Lower leg skin (tissue), 4 donors: ENCODE data around the gene ARHGAP24. TPM values are rescaled to one million over a fixed set of nuclear protein-coding genes. Genes with fewer than 3 reads are reported as not detected.

Source experiments
- DNase-seq, 2 donors: peaks; one replicate each; pipeline ENCODE4 v3.0.0-alpha.2; 2019; ENCODE audit warnings: low spot score in 2 of 2
- H3K4me3 ChIP-seq: fragments of 200-600 bp; sonication (generic); 2 replicates; pipeline ENCODE4 v1.5.1; 2017; ENCODE audit warnings: mild to moderate bottlenecking, low read depth; ENCODE audit not compliant: poor library complexity, severe bottlenecking
- CTCF ChIP-seq, 3 donors: fragments of 450-650 bp; IDR thresholded peaks; one replicate each; pipeline ENCODE4 v1.5.1; 2016; ENCODE audit warnings: antibody characterized with exemption in 3 of 3, mild to moderate bottlenecking in 3 of 3, moderate library complexity in 2 of 3
- POLR2A ChIP-seq, 2 donors: fragments of 450-650 bp; IDR thresholded peaks; one replicate each; pipeline ENCODE4 v1.6.1; 2016 to 2017; ENCODE audit warnings: antibody characterized with exemption in 2 of 2, mild to moderate bottlenecking in 1 of 2, moderate library complexity in 1 of 2
- WGBS, 2 donors: methylation state at CpG; one replicate each; pipeline ENCODE4 v1.1.5; 2018; 5-methylcytosine and 5-hydroxymethylcytosine counted together
- intact Hi-C: fragments of 100-400 bp; cut with DNase I; formaldehyde crosslinking; loops from one replicate; pipeline ENCODE4 v1.15.0; 2023; ENCODE audit warnings: low total_unique reads
- total RNA-seq, 4 donors: library from RNA; depleted of rRNA; stranded (reverse); fragments of >200 nt; gene quantifications; one replicate each; pipeline ENCODE4 v1.1.0, GENCODE V29; 2016

The ARHGAP24 gene
- total RNA-seq, 4 donors from 2014 or later, result 13.1 to 58.4 (median 24.0) TPM

DNA sequence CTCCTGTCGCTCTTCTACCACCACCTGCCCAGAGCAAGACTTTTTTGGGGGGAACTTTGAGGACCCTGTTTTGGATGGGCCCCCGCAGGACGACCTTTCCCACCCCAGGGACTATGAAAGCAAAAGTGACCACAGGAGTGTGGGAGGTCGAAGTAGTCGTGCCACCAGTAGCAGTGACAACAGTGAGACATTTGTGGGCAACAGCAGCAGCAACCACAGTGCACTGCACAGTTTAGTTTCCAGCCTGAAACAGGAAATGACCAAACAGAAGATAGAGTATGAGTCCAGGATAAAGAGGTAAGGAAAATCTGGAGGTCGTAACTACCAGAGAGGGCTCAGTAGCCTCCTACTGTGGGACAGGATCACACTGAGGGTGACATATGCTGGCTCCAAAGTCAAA, 520.4 kb downstream of the ARHGAP24 start:
- WGBS, 2 donors, result 80 to 88% methylated on average over 6 of the region's 6 CpGs

DNA sequence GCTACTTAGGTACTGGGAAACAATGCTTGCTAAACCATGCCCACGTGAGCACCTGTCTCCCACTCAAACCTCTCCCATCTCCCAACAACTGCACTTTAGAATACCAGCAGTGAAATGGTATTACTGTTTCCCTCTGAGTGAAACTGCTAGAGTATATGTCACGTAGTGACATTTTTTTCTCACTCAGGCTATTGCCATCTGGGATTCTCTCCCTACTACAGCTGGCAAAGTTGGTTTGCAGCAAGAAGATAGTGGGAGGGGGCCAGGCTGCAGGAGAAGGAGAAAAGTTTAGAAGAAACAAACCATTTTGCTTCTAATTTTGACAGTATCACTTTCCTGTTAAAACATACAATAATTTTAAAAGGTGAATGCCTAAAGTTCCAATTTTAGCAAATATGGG, 526.6 kb downstream of the ARHGAP24 start:
- DNase-seq, result no peak
- TF ChIP-seq POLR2A (IDR thresholded peaks at IDR 0.05) (no peak), CTCF (IDR thresholded peaks at IDR 0.05) (no peak)
- no peak overlapping the region for H3K4me3 ChIP-seq
- 89 to 90% methylated on average over 2 of the region's 2 CpGs for WGBS, 2 donors
- intact Hi-C loops, result no loop called here

More for the DNA sequence above, 520.4 kb downstream of the ARHGAP24 start:
- DNase-seq, result no peak
- TF ChIP-seq CTCF (IDR thresholded peaks at IDR 0.05) (no peak), POLR2A (IDR thresholded peaks at IDR 0.05) (no peak)
- intact Hi-C loops, result no loop called here
- H3K4me3 ChIP-seq, result no peak overlapping the region

GRCh38 chr4:86004030-86004429, 529.1 kb downstream of the ARHGAP24 start:
- intact Hi-C loops, result loop anchor here (1.0 kb wide), 1 partner anchor 18 kb away; no protein-coding TSS in a partner anchor
- WGBS, 2 donors, result 78 to 90% methylated on average over 2 of the region's 2 CpGs
- DNase-seq, result no peak
- no peak for TF ChIP-seq POLR2A (IDR thresholded peaks at IDR 0.05)
- TF ChIP-seq CTCF (IDR thresholded peaks at IDR 0.05), result no peak
- no peak overlapping the region for H3K4me3 ChIP-seq

GRCh38 chr4:86006057-86006456, 531.1 kb downstream of the ARHGAP24 start:
- TF ChIP-seq CTCF (IDR thresholded peaks at IDR 0.05), result no peak
- TF ChIP-seq POLR2A (IDR thresholded peaks at IDR 0.05), result no peak
- intact Hi-C loops, result no loop called here
- DNase-seq, result no peak
- H3K4me3 ChIP-seq, result no peak overlapping the region

GRCh38 chr4:86007042-86007441, 532.1 kb downstream of the ARHGAP24 start:
- 92 to 93% methylated on average over 6 of the region's 6 CpGs for WGBS, 2 donors

More at GRCh38 chr4:86007042-86007441, 532.1 kb downstream of the ARHGAP24 start:
- no peak for DNase-seq
- TF ChIP-seq CTCF (IDR thresholded peaks at IDR 0.05) (no peak), POLR2A (IDR thresholded peaks at IDR 0.05) (no peak)
- intact Hi-C loops, result no loop called here
- no peak overlapping the region for H3K4me3 ChIP-seq
